PC-3 (cell line): ENCODE data around the gene HHAT.

Experiments
- EZH2 ChIP-seq: fragments of 300-600 bp; sonication (generic); IDR thresholded peaks from one replicate; pipeline ENCODE4 v1.6.1; 2017; ENCODE audit warnings: antibody characterized with exemption, mild to moderate bottlenecking, low read length; ENCODE audit not compliant: unreplicated experiment
- TF ChIP-seq, protein P1 (sequence below): fragments of 300-600 bp; sonication (generic); conservative IDR thresholded peaks from 2 replicates; pipeline ENCODE4 v1.5.1; 2017; ENCODE audit warnings: antibody characterized with exemption, low read depth, mild to moderate bottlenecking, low read length

DNA sequence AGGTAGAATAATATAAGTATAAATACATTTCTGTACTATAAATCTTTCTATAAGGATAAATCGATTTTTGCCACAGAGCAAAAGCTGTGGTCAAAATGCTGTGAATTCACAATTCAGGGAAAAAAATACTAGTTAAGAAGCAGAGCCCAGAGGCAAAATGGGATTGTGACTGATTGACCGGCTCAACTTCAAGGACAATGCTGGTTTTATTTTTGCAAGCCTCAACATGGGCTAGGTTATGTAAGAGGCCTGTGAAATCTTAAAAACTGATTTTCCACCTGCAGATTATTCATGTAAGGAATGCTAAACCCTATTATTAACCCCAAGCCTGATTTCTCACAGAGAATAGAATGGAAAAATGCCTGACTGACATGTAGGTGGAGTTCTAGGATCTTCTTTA, 155.1 kb downstream of the HHAT start:
- no peak for TF ChIP-seq EZH2
- TF ChIP-seq, protein P1, sequence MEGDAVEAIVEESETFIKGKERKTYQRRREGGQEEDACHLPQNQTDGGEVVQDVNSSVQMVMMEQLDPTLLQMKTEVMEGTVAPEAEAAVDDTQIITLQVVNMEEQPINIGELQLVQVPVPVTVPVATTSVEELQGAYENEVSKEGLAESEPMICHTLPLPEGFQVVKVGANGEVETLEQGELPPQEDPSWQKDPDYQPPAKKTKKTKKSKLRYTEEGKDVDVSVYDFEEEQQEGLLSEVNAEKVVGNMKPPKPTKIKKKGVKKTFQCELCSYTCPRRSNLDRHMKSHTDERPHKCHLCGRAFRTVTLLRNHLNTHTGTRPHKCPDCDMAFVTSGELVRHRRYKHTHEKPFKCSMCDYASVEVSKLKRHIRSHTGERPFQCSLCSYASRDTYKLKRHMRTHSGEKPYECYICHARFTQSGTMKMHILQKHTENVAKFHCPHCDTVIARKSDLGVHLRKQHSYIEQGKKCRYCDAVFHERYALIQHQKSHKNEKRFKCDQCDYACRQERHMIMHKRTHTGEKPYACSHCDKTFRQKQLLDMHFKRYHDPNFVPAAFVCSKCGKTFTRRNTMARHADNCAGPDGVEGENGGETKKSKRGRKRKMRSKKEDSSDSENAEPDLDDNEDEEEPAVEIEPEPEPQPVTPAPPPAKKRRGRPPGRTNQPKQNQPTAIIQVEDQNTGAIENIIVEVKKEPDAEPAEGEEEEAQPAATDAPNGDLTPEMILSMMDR = no peak
